ENCODE measurements around the gene MYH7.

Gene MYH7

GRCh38 chr14:23447361-23448350 is 12.2 kb upstream of the MYH7 start:
- DNase-seq, result no peak

- DNase-seq, result no peak
These were observed 10.9 kb upstream of the MYH7 start for GRCh38 chr14:23446291-23446851.

GRCh38 chr14:23445773-23446172 is 10.3 kb upstream of the MYH7 start:
- no peak for DNase-seq

- no peak for DNase-seq
These were observed 8.9 kb upstream of the MYH7 start for GRCh38 chr14:23444314-23444713.

- DNase-seq, result no peak
These were observed 8.4 kb upstream of the MYH7 start for GRCh38 chr14:23443881-23444280.

GRCh38 chr14:23443411-23443812 is 8.0 kb upstream of the MYH7 start:
- DNase-seq, result no peak

- no peak for DNase-seq
These were observed 7.4 kb upstream of the MYH7 start for GRCh38 chr14:23442721-23443356.

GRCh38 chr14:23441076-23441475 is 5.6 kb upstream of the MYH7 start:
- no peak for DNase-seq

- DNase-seq, result no peak
These were observed 3.8 kb upstream of the MYH7 start for GRCh38 chr14:23439107-23439835.

GRCh38 chr14:23438101-23438971 is 2.9 kb upstream of the MYH7 start:
- no peak for DNase-seq

- no peak for DNase-seq
These were observed 2.0 kb upstream of the MYH7 start for GRCh38 chr14:23437133-23438100.

GRCh38 chr14:23436327-23437132 is 1.1 kb upstream of the MYH7 start:
- no peak for DNase-seq

GRCh38 chr14:23434488-23435222 is 805 bp downstream of the MYH7 start:
- DNase-seq, result no peak

- DNase-seq, result no peak
These were observed 2.0 kb downstream of the MYH7 start for GRCh38 chr14:23433457-23433856.

GRCh38 chr14:23432946-23433345 is 2.5 kb downstream of the MYH7 start:
- no peak for DNase-seq

- no peak for DNase-seq
These were observed 3.1 kb downstream of the MYH7 start for GRCh38 chr14:23432102-23432925.

GRCh38 chr14:23431486-23431885 is 4.0 kb downstream of the MYH7 start:
- no peak for DNase-seq

- DNase-seq, result no peak
These were observed 4.8 kb downstream of the MYH7 start for GRCh38 chr14:23430723-23431085.

Data from activated CD4-positive, alpha-beta T cell treated with anti-CD3 and anti-CD28 coated beads, Interleukin-2, amount 50 U/mL, for 1 hour (primary cell).